Uterus (tissue), 4 donors: ENCODE data around the gene SNAPC3. TPM values are rescaled to one million over a fixed set of nuclear protein-coding genes. Genes with fewer than 3 reads are reported as not detected.

Source experiments
- DNase-seq, 2 donors: peaks; one replicate each; pipeline ENCODE4 v3.0.0-alpha.2; 2019 to 2020
- H3K27ac ChIP-seq, 2 donors: fragments of 200-600 bp; sonication (generic); 1 replicate in 1 of 2; 2 replicates in 1 of 2; pipeline ENCODE4 v1.5.1; 2016 to 2018
- H3K27me3 ChIP-seq, 2 donors: fragments of 200-600 bp; sonication (generic); one replicate each; pipeline ENCODE4 v1.5.1; 2018 to 2019; ENCODE audit warnings: control low read depth in 1 of 2
- H3K36me3 ChIP-seq, 2 donors: fragments of 200-600 bp; sonication (generic); one replicate each; pipeline ENCODE4 v1.5.1; 2019; ENCODE audit warnings: control low read depth in 1 of 2
- H3K4me1 ChIP-seq, 2 donors: fragments of 200-600 bp; sonication (generic); one replicate each; pipeline ENCODE4 v1.5.1; 2018 to 2019; ENCODE audit warnings: control low read depth in 1 of 2
- H3K4me3 ChIP-seq, 2 donors: fragments of 200-600 bp; sonication (generic); 1 replicate in 1 of 2; 2 replicates in 1 of 2; pipeline ENCODE4 v1.5.1; 2018 to 2019; ENCODE audit warnings: mild to moderate bottlenecking in 1 of 2
- H3K9me3 ChIP-seq, 2 donors: fragments of 200-600 bp; sonication (generic); one replicate each; pipeline ENCODE4 v1.5.1; 2019; ENCODE audit warnings: control low read depth in 1 of 2
- CTCF ChIP-seq, 4 experiments: fragments of 200-600 bp in 2 of 4; fragments of 450-650 bp in 2 of 4; sonication (generic) in 2 of 4; IDR thresholded peaks; one replicate each; pipeline ENCODE4 v1.5.1; 2016 to 2019; ENCODE audit warnings: antibody characterized with exemption in 4 of 4, mild to moderate bottlenecking in 2 of 4, moderate library complexity in 1 of 4
- POLR2A ChIP-seq, 2 donors: fragments of 450-650 bp; IDR thresholded peaks; one replicate each; pipeline ENCODE4 v1.6.1; 2016; ENCODE audit warnings: antibody characterized with exemption in 2 of 2, mild to moderate bottlenecking in 1 of 2, moderate library complexity in 1 of 2
- intact Hi-C: fragments of 100-400 bp; cut with DNase I; formaldehyde crosslinking; loops from one replicate; pipeline ENCODE4 v1.15.1; 2023; ENCODE audit warnings: low total_unique reads
- small RNA-seq: library from RNA; depleted of rRNA; stranded (forward); fragments of <200 nt; gene quantifications from one replicate; pipeline ENCODE3, GENCODE V24; 2016
- total RNA-seq, 4 donors: library from RNA; depleted of rRNA in 3 of 4; stranded (reverse); fragments of >200 nt in 3 of 4; gene quantifications; one replicate each; pipeline versions ENCODE4 v1.1.0 to v1.2.4, GENCODE V29; 2014 to 2023
- donor health status: DM: yes; HTN: yes; CAD: no.

SNAPC3 gene
- total RNA-seq, 4 donors from 2014 or later: 31.5 to 67.1 (median 39.7) TPM

- TF ChIP-seq CTCF (IDR thresholded peaks at IDR 0.05): peak in 2 of 4 experiments; percentile 21 to 54
- TF ChIP-seq POLR2A (IDR thresholded peaks at IDR 0.05): peak; percentile 40 to 73
- H3K27ac ChIP-seq: peak within 1 kb of the TSS; percentile 93 to 96
- intact Hi-C loops: loop anchor here (5.0 kb wide), 1 partner anchor 36 kb away; no protein-coding TSS in a partner anchor
These were observed 88.3 kb downstream of the SNAPC3 start, which contains the start of gene PSIP1 for GRCh38 chr9:15510789-15511575. Gene PSIP1 (minus strand): TSS chr9:15510970. CDS start chr9:15510188, 782 bp downstream.

More at GRCh38 chr9:15510789-15511575, 88.3 kb downstream of the SNAPC3 start, which contains the start of gene PSIP1:
- Histone ChIP-seq H3K4me1 (no peaks in the 10 kb centered on the region), H3K4me3 (peak within 1 kb of the TSS; percentile 90 to 96), H3K36me3 (no peaks in the 10 kb centered on the region), H3K9me3 (no peaks in the 10 kb centered on the region), H3K27me3 (no peaks in the 10 kb centered on the region)
- DNase-seq: peak; percentile 72 to 80

Small RNAs within 50 kb of the gene (small RNA-seq; reads per million reads assigned to genes)
- gene RNU6-319P: not detected

Other genes starting within 250 kb of the SNAPC3 start
- 10 to 100 TPM; 14.1 to 21.9 (median 19.6) TPM for gene TTC39B, start 115.7 kb upstream of the SNAPC3 start, total RNA-seq
- 100 to 1,000 TPM in 3 of 4 donors, 10 to 100 TPM in 1; 97.1 to 112 (median 102) TPM for gene PSIP1, start 88.1 kb downstream of the SNAPC3 start, total RNA-seq
- gene CCDC171, start 130.2 kb downstream of the SNAPC3 start, total RNA-seq: 10 to 100 TPM; 15.6 to 45.6 (median 26.4) TPM